HEK293T (cell line): Measurements from ENCODE around the gene PAAF1.

ENCODE experiments used
- ARNT ChIP-seq: fragments of 450-650 bp; IDR thresholded peaks from 2 replicates; pipeline ENCODE4 v1.6.1; 2017; ENCODE audit warnings: mild to moderate bottlenecking
- ELF4 ChIP-seq: fragments of 450-650 bp; IDR thresholded peaks from 2 replicates; pipeline ENCODE4 v1.6.1; 2017; ENCODE audit warnings: antibody characterized with exemption
- FOXA1 ChIP-seq: fragments of 450-650 bp; IDR thresholded peaks from 2 replicates; pipeline ENCODE4 v1.6.1; 2016; ENCODE audit warnings: mild to moderate bottlenecking
- FOXK2 ChIP-seq: fragments of 450-650 bp; IDR thresholded peaks from 2 replicates; pipeline ENCODE4 v1.6.1; 2016; ENCODE audit warnings: mild to moderate bottlenecking
- FOXM1 ChIP-seq: fragments of 450-650 bp; IDR thresholded peaks from 2 replicates; pipeline ENCODE4 v1.6.1; 2017; ENCODE audit warnings: mild to moderate bottlenecking, borderline replicate concordance
- HDGF ChIP-seq: fragments of 450-650 bp; IDR thresholded peaks from 2 replicates; pipeline ENCODE4 v1.6.1; 2017; ENCODE audit warnings: antibody characterized with exemption, borderline replicate concordance
- LEF1 ChIP-seq: fragments of 450-650 bp; IDR thresholded peaks from 2 replicates; pipeline ENCODE4 v1.6.1; 2017; ENCODE audit warnings: mild to moderate bottlenecking, borderline replicate concordance
- NFRKB ChIP-seq: fragments of 450-650 bp; IDR thresholded peaks from 2 replicates; pipeline ENCODE4 v1.6.1; 2016; ENCODE audit warnings: mild to moderate bottlenecking, moderate library complexity
- PKNOX1 ChIP-seq: fragments of 450-650 bp; IDR thresholded peaks from 2 replicates; pipeline ENCODE4 v1.6.1; 2016
- SP1 ChIP-seq: fragments of 450-650 bp; IDR thresholded peaks from 2 replicates; pipeline ENCODE4 v1.6.1; 2017
- SUZ12 ChIP-seq: fragments of 450-650 bp; IDR thresholded peaks from 2 replicates; pipeline ENCODE4 v1.6.1; 2016; ENCODE audit warnings: mild to moderate bottlenecking
- TARDBP ChIP-seq: fragments of 450-650 bp; IDR thresholded peaks from 2 replicates; pipeline ENCODE4 v1.6.1; 2016
- ZNF384 ChIP-seq: fragments of 450-650 bp; IDR thresholded peaks from 2 replicates; pipeline ENCODE4 v1.6.1; 2016

GRCh38 chr11:73839123-73839457 lies 37.7 kb upstream of the PAAF1 start:
- TF ChIP-seq PKNOX1: no peak
- no peak for TF ChIP-seq LEF1
- TF ChIP-seq ZNF384: no peak
- TF ChIP-seq FOXM1: no peak
- TF ChIP-seq ELF4: no peak
- TF ChIP-seq FOXA1: no peak
- TF ChIP-seq SUZ12: no peak
- no peak for TF ChIP-seq TARDBP
- TF ChIP-seq ARNT: no peak
- no peak for TF ChIP-seq FOXK2
- no peak for TF ChIP-seq SP1
- no peak for TF ChIP-seq NFRKB
- no peak for TF ChIP-seq HDGF
